ENCODE measurements around the gene SAMD5.

Gene SAMD5

GRCh38 chr6:147561726-147562125 lies 53.2 kb downstream of the SAMD5 start:
- Histone ChIP-seq H3K4me1 (ENCODE audit: control insufficient read depth in 5 of 5, insufficient read depth in 5 of 5, low read length in 5 of 5) (peaks cover 0 to 10% (median 0%) of the 10 kb centered on the region in 5 donors), H3K9me3 (ENCODE audit: control insufficient read depth in 5 of 5, low read length in 5 of 5) (peaks cover 0 to 3% (median 2%) of the 10 kb centered on the region in 5 donors), H3K27me3 (ENCODE audit: control insufficient read depth in 5 of 5, insufficient read depth in 4 of 5, low read length in 5 of 5) (no peaks in the 10 kb centered on the region)

GRCh38 chr6:147563472-147563871 lies 55.0 kb downstream of the SAMD5 start:
- Histone ChIP-seq H3K9ac (ENCODE audit: low read length in 5 of 5) (no peak overlapping the region), H3K27me3 (ENCODE audit: control insufficient read depth in 5 of 5, insufficient read depth in 4 of 5, low read length in 5 of 5) (no peaks in the 10 kb centered on the region), H3K9me3 (ENCODE audit: control insufficient read depth in 5 of 5, low read length in 5 of 5) (no peaks in the 10 kb centered on the region), H3K36me3 (ENCODE audit: control insufficient read depth in 5 of 5, insufficient read depth in 5 of 5, low read length in 5 of 5) (no peaks in the 10 kb centered on the region), H3K27ac (ENCODE audit: low read depth, low read length) (no peak overlapping the region), H3K4me3 (ENCODE audit: low read depth in 1 of 5, low read length in 5 of 5) (no peak overlapping the region), H3K4me1 (ENCODE audit: control insufficient read depth in 5 of 5, insufficient read depth in 5 of 5, low read length in 5 of 5) (peaks cover 0 to 12% (median 6%) of the 10 kb centered on the region in 5 donors)

More at GRCh38 chr6:147561726-147562125, 53.2 kb downstream of the SAMD5 start:
- H3K27ac ChIP-seq (ENCODE audit: low read depth, low read length): no peak overlapping the region
- H3K36me3 ChIP-seq (ENCODE audit: control insufficient read depth in 5 of 5, insufficient read depth in 5 of 5, low read length in 5 of 5): no peaks in the 10 kb centered on the region
- no peak overlapping the region for H3K4me3 ChIP-seq (ENCODE audit: low read depth in 1 of 5, low read length in 5 of 5)
- no peak overlapping the region for H3K9ac ChIP-seq (ENCODE audit: low read length in 5 of 5)

- Histone ChIP-seq H3K4me3 (ENCODE audit: low read depth in 1 of 5, low read length in 5 of 5) (no peak overlapping the region), H3K36me3 (ENCODE audit: control insufficient read depth in 5 of 5, insufficient read depth in 5 of 5, low read length in 5 of 5) (no peaks in the 10 kb centered on the region), H3K4me1 (ENCODE audit: control insufficient read depth in 5 of 5, insufficient read depth in 5 of 5, low read length in 5 of 5) (peaks cover 0 to 12% (median 6%) of the 10 kb centered on the region in 5 donors), H3K9ac (ENCODE audit: low read length in 5 of 5) (no peak overlapping the region), H3K27ac (ENCODE audit: low read depth, low read length) (no peak overlapping the region), H3K9me3 (ENCODE audit: control insufficient read depth in 5 of 5, low read length in 5 of 5) (no peaks in the 10 kb centered on the region), H3K27me3 (ENCODE audit: control insufficient read depth in 5 of 5, insufficient read depth in 4 of 5, low read length in 5 of 5) (no peaks in the 10 kb centered on the region)
These were observed 56.1 kb downstream of the SAMD5 start for GRCh38 chr6:147564556-147564955.

GRCh38 chr6:147566244-147566898 lies 57.9 kb downstream of the SAMD5 start:
- H3K27ac ChIP-seq (ENCODE audit: low read depth, low read length): no peak overlapping the region
- no peak overlapping the region for H3K9ac ChIP-seq (ENCODE audit: low read length in 5 of 5)
- peaks cover 0 to 12% (median 6%) of the 10 kb centered on the region in 5 donors for H3K4me1 ChIP-seq (ENCODE audit: control insufficient read depth in 5 of 5, insufficient read depth in 5 of 5, low read length in 5 of 5)
- no peaks in the 10 kb centered on the region for H3K36me3 ChIP-seq (ENCODE audit: control insufficient read depth in 5 of 5, insufficient read depth in 5 of 5, low read length in 5 of 5)
- H3K4me3 ChIP-seq (ENCODE audit: low read depth in 1 of 5, low read length in 5 of 5): no peak overlapping the region
- H3K9me3 ChIP-seq (ENCODE audit: control insufficient read depth in 5 of 5, low read length in 5 of 5): no peaks in the 10 kb centered on the region
- no peaks in the 10 kb centered on the region for H3K27me3 ChIP-seq (ENCODE audit: control insufficient read depth in 5 of 5, insufficient read depth in 4 of 5, low read length in 5 of 5)

GRCh38 chr6:147567141-147567805 lies 58.8 kb downstream of the SAMD5 start:
- Histone ChIP-seq H3K27ac (ENCODE audit: low read depth, low read length) (no peak overlapping the region), H3K9me3 (ENCODE audit: control insufficient read depth in 5 of 5, low read length in 5 of 5) (no peaks in the 10 kb centered on the region), H3K27me3 (ENCODE audit: control insufficient read depth in 5 of 5, insufficient read depth in 4 of 5, low read length in 5 of 5) (no peaks in the 10 kb centered on the region), H3K9ac (ENCODE audit: low read length in 5 of 5) (no peak overlapping the region), H3K4me3 (ENCODE audit: low read depth in 1 of 5, low read length in 5 of 5) (no peak overlapping the region), H3K36me3 (ENCODE audit: control insufficient read depth in 5 of 5, insufficient read depth in 5 of 5, low read length in 5 of 5) (no peaks in the 10 kb centered on the region), H3K4me1 (ENCODE audit: control insufficient read depth in 5 of 5, insufficient read depth in 5 of 5, low read length in 5 of 5) (peaks cover 0 to 7% (median 5%) of the 10 kb centered on the region in 5 donors)

- H3K4me1 ChIP-seq (ENCODE audit: control insufficient read depth in 5 of 5, insufficient read depth in 5 of 5, low read length in 5 of 5): peaks cover 0 to 7% (median 5%) of the 10 kb centered on the region in 5 donors
- no peak overlapping the region for H3K9ac ChIP-seq (ENCODE audit: low read length in 5 of 5)
- no peaks in the 10 kb centered on the region for H3K9me3 ChIP-seq (ENCODE audit: control insufficient read depth in 5 of 5, low read length in 5 of 5)
- no peak overlapping the region for H3K4me3 ChIP-seq (ENCODE audit: low read depth in 1 of 5, low read length in 5 of 5)
- H3K27me3 ChIP-seq (ENCODE audit: control insufficient read depth in 5 of 5, insufficient read depth in 4 of 5, low read length in 5 of 5): no peaks in the 10 kb centered on the region
- H3K27ac ChIP-seq (ENCODE audit: low read depth, low read length): no peak overlapping the region
- H3K36me3 ChIP-seq (ENCODE audit: control insufficient read depth in 5 of 5, insufficient read depth in 5 of 5, low read length in 5 of 5): no peaks in the 10 kb centered on the region
These were observed 61.3 kb downstream of the SAMD5 start for GRCh38 chr6:147569788-147570187.

GRCh38 chr6:147570681-147571080 lies 62.2 kb downstream of the SAMD5 start:
- Histone ChIP-seq H3K27me3 (ENCODE audit: control insufficient read depth in 5 of 5, insufficient read depth in 4 of 5, low read length in 5 of 5) (no peaks in the 10 kb centered on the region), H3K4me3 (ENCODE audit: low read depth in 1 of 5, low read length in 5 of 5) (no peak overlapping the region), H3K36me3 (ENCODE audit: control insufficient read depth in 5 of 5, insufficient read depth in 5 of 5, low read length in 5 of 5) (no peaks in the 10 kb centered on the region), H3K9me3 (ENCODE audit: control insufficient read depth in 5 of 5, low read length in 5 of 5) (no peaks in the 10 kb centered on the region), H3K27ac (ENCODE audit: low read depth, low read length) (no peak overlapping the region), H3K9ac (ENCODE audit: low read length in 5 of 5) (no peak overlapping the region), H3K4me1 (ENCODE audit: control insufficient read depth in 5 of 5, insufficient read depth in 5 of 5, low read length in 5 of 5) (peaks cover 0 to 7% (median 5%) of the 10 kb centered on the region in 5 donors)

GRCh38 chr6:147577488-147577887 lies 69.0 kb downstream of the SAMD5 start:
- Histone ChIP-seq H3K9me3 (ENCODE audit: control insufficient read depth in 5 of 5, low read length in 5 of 5) (peaks cover 0 to 2% (median 0%) of the 10 kb centered on the region in 5 donors), H3K4me3 (ENCODE audit: low read depth in 1 of 5, low read length in 5 of 5) (no peak overlapping the region), H3K27me3 (ENCODE audit: control insufficient read depth in 5 of 5, insufficient read depth in 4 of 5, low read length in 5 of 5) (peaks cover 0 to 3% (median 0%) of the 10 kb centered on the region in 5 donors), H3K9ac (ENCODE audit: low read length in 5 of 5) (no peak overlapping the region), H3K4me1 (ENCODE audit: control insufficient read depth in 5 of 5, insufficient read depth in 5 of 5, low read length in 5 of 5) (peaks cover 0 to 5% (median 0%) of the 10 kb centered on the region in 5 donors), H3K27ac (ENCODE audit: low read depth, low read length) (no peak overlapping the region), H3K36me3 (ENCODE audit: control insufficient read depth in 5 of 5, insufficient read depth in 5 of 5, low read length in 5 of 5) (no peaks in the 10 kb centered on the region)

- Histone ChIP-seq H3K27me3 (ENCODE audit: control insufficient read depth in 5 of 5, insufficient read depth in 4 of 5, low read length in 5 of 5) (peaks cover 0 to 3% (median 0%) of the 10 kb centered on the region in 5 donors), H3K36me3 (ENCODE audit: control insufficient read depth in 5 of 5, insufficient read depth in 5 of 5, low read length in 5 of 5) (no peaks in the 10 kb centered on the region), H3K9me3 (ENCODE audit: control insufficient read depth in 5 of 5, low read length in 5 of 5) (peaks cover 0 to 2% (median 0%) of the 10 kb centered on the region in 5 donors), H3K4me3 (ENCODE audit: low read depth in 1 of 5, low read length in 5 of 5) (no peak overlapping the region), H3K9ac (ENCODE audit: low read length in 5 of 5) (no peak overlapping the region), H3K27ac (ENCODE audit: low read depth, low read length) (no peak overlapping the region), H3K4me1 (ENCODE audit: control insufficient read depth in 5 of 5, insufficient read depth in 5 of 5, low read length in 5 of 5) (peaks cover 0 to 5% (median 0%) of the 10 kb centered on the region in 5 donors)
These were observed 69.7 kb downstream of the SAMD5 start for GRCh38 chr6:147578159-147578558.

- H3K9ac ChIP-seq (ENCODE audit: low read length in 5 of 5): no peak overlapping the region
These were observed 70.4 kb downstream of the SAMD5 start for GRCh38 chr6:147578883-147579282.

More at GRCh38 chr6:147578883-147579282, 70.4 kb downstream of the SAMD5 start:
- Histone ChIP-seq H3K4me1 (ENCODE audit: control insufficient read depth in 5 of 5, insufficient read depth in 5 of 5, low read length in 5 of 5) (peaks cover 0 to 5% (median 0%) of the 10 kb centered on the region in 5 donors), H3K9me3 (ENCODE audit: control insufficient read depth in 5 of 5, low read length in 5 of 5) (peaks cover 0 to 2% (median 0%) of the 10 kb centered on the region in 5 donors), H3K27ac (ENCODE audit: low read depth, low read length) (no peak overlapping the region), H3K27me3 (ENCODE audit: control insufficient read depth in 5 of 5, insufficient read depth in 4 of 5, low read length in 5 of 5) (peaks cover 0 to 3% (median 0%) of the 10 kb centered on the region in 5 donors), H3K36me3 (ENCODE audit: control insufficient read depth in 5 of 5, insufficient read depth in 5 of 5, low read length in 5 of 5) (no peaks in the 10 kb centered on the region), H3K4me3 (ENCODE audit: low read depth in 1 of 5, low read length in 5 of 5) (no peak overlapping the region)

All from subcutaneous abdominal adipose tissue (tissue), 5 donors.